Measurements from ENCODE around the gene KRT33A.

The KRT33A gene

GRCh38 chr17:41301916-41302901 lies 48.4 kb downstream of the KRT33A start, which contains the start of gene KRTAP29-1:
Gene KRTAP29-1 (minus strand): TSS chr17:41302851. CDS start chr17:41302851, 0 bp downstream.
- DNase-seq (ENCODE audit: low spot score) = no peak

GRCh38 chr17:41301204-41301790 lies 49.3 kb downstream of the KRT33A start:
- DNase-seq (ENCODE audit: low spot score) = no peak

- no peak for DNase-seq (ENCODE audit: low spot score)
These were observed 52.0 kb downstream of the KRT33A start for GRCh38 chr17:41298458-41299135.

- DNase-seq (ENCODE audit: low spot score) = no peak
These were observed 53.8 kb downstream of the KRT33A start for GRCh38 chr17:41296846-41297245.
